HEK293 (cell line): ENCODE measurements around the gene RB1.

ENCODE experiments used
- CTCF ChIA-PET: fragments of 350-600 bp; formaldehyde crosslinking; extraction: SDS; loops from one replicate; lab custom pipeline; 2021; ENCODE audit warnings: antibody characterized with exemption; lab: Yijun Ruan, JAX
- POLR2A ChIA-PET: fragments of 300-600 bp; formaldehyde crosslinking; extraction: SDS; loops from one replicate; lab custom pipeline; 2020; ENCODE audit warnings: antibody characterized with exemption, inconsistent platforms; lab: Yijun Ruan, JAX
- H3K27ac ChIP-seq: fragments of 200-500 bp; sonication (Bioruptor generic); 2 replicates; pipeline ENCODE4 v1.5.1; 2014; ENCODE audit warnings: low read depth, low read length, control low read depth, inconsistent platforms; ENCODE audit errors: extremely low read depth
- H3K36me3 ChIP-seq, 2 experiments: fragments of 200-500 bp in 1 of 2; sonication (Bioruptor generic) in 1 of 2; 1 replicate in 1 of 2; 2 replicates in 1 of 2; pipeline ENCODE4 v1.5.1; 2014 to 2017; ENCODE audit warnings: inconsistent platforms in 2 of 2, low read length in 2 of 2; ENCODE audit not compliant: control insufficient read depth in 2 of 2, insufficient read depth in 1 of 2
- H3K4me1 ChIP-seq: fragments of 200-500 bp; sonication (Bioruptor generic); 2 replicates; pipeline ENCODE4 v1.5.1; 2014; ENCODE audit warnings: mild to moderate bottlenecking, low read length, inconsistent platforms; ENCODE audit not compliant: control insufficient read depth, insufficient read depth
- H3K4me3 ChIP-seq: 2 replicates; pipeline ENCODE4 v1.5.1; 2011; ENCODE audit warnings: low read depth, mild to moderate bottlenecking, control low read depth, low read length, moderate library complexity
- H3K9me3 ChIP-seq: fragments of 200-500 bp; sonication (Bioruptor generic); 2 replicates; pipeline ENCODE4 v1.5.1; 2014; ENCODE audit warnings: low read depth, low read length, inconsistent platforms; ENCODE audit not compliant: control insufficient read depth, insufficient read depth
- EGR2 ChIP-seq: fragments of 450-650 bp; formaldehyde crosslinking; IDR thresholded peaks from 2 replicates; pipeline ENCODE4 v1.5.1; 2016; ENCODE audit warnings: low read depth, missing biosample characterization, missing genetic modification characterization
- KLF7 ChIP-seq: fragments of 450-650 bp; formaldehyde crosslinking; IDR thresholded peaks from 2 replicates; pipeline ENCODE4 v1.5.1; 2016; ENCODE audit warnings: missing biosample characterization, missing genetic modification characterization, borderline replicate concordance
- PATZ1 ChIP-seq: fragments of 450-650 bp; formaldehyde crosslinking; IDR thresholded peaks from 2 replicates; pipeline ENCODE4 v1.5.1; 2016; ENCODE audit warnings: missing biosample characterization, missing genetic modification characterization
- SCRT2 ChIP-seq: fragments of 450-650 bp; formaldehyde crosslinking; IDR thresholded peaks from 2 replicates; pipeline ENCODE4 v1.5.1; 2016; ENCODE audit warnings: missing biosample characterization, missing genetic modification characterization
- SP3 ChIP-seq: fragments of 450-650 bp; formaldehyde crosslinking; IDR thresholded peaks from 2 replicates; pipeline ENCODE4 v1.5.1; 2016; ENCODE audit warnings: missing biosample characterization, missing genetic modification characterization
- YY2 ChIP-seq: fragments of 450-650 bp; formaldehyde crosslinking; IDR thresholded peaks from 2 replicates; pipeline ENCODE4 v1.5.1; 2016; ENCODE audit warnings: missing biosample characterization, missing genetic modification characterization
- ZFP3 ChIP-seq: fragments of 450-650 bp; formaldehyde crosslinking; IDR thresholded peaks from 2 replicates; pipeline ENCODE4 v1.5.1; 2016; ENCODE audit warnings: low read depth, missing biosample characterization, missing genetic modification characterization
- ZNF10 ChIP-seq: fragments of 450-650 bp; formaldehyde crosslinking; IDR thresholded peaks from 2 replicates; pipeline ENCODE4 v1.5.1; 2017; ENCODE audit warnings: missing biosample characterization, missing genetic modification characterization
- ZNF114 ChIP-seq: fragments of 450-650 bp; formaldehyde crosslinking; IDR thresholded peaks from 2 replicates; pipeline ENCODE4 v1.5.0; 2017; ENCODE audit warnings: missing biosample characterization, missing genetic modification characterization
- ZNF146 ChIP-seq: fragments of 450-650 bp; formaldehyde crosslinking; IDR thresholded peaks from 2 replicates; pipeline ENCODE4 v1.5.1; 2016; ENCODE audit warnings: missing biosample characterization, missing genetic modification characterization
- ZNF19 ChIP-seq: fragments of 450-650 bp; formaldehyde crosslinking; IDR thresholded peaks from 2 replicates; pipeline ENCODE4; 2016; ENCODE audit warnings: missing biosample characterization, missing genetic modification characterization, low read depth
- ZNF26 ChIP-seq: fragments of 450-650 bp; formaldehyde crosslinking; IDR thresholded peaks from 2 replicates; pipeline ENCODE4 v1.5.1; 2016; ENCODE audit warnings: missing biosample characterization, missing genetic modification characterization
- ZNF302 ChIP-seq: fragments of 450-650 bp; formaldehyde crosslinking; IDR thresholded peaks from 2 replicates; pipeline ENCODE4 v1.5.1; 2016; ENCODE audit warnings: missing biosample characterization, missing genetic modification characterization, low read depth
- ZNF423 ChIP-seq: fragments of 450-650 bp; formaldehyde crosslinking; IDR thresholded peaks from 2 replicates; pipeline ENCODE4 v1.5.1; 2016; ENCODE audit warnings: missing biosample characterization, missing genetic modification characterization
- ZNF558 ChIP-seq: fragments of 450-650 bp; formaldehyde crosslinking; IDR thresholded peaks from 2 replicates; pipeline ENCODE4 v1.5.1; 2016; ENCODE audit warnings: missing biosample characterization, missing genetic modification characterization
- ZNF561 ChIP-seq: fragments of 450-650 bp; IDR thresholded peaks from 2 replicates; pipeline ENCODE4 v1.5.1; 2018; ENCODE audit warnings: missing biosample characterization, missing genetic modification characterization, borderline replicate concordance
- ZNF639 ChIP-seq: fragments of 450-650 bp; formaldehyde crosslinking; IDR thresholded peaks from 2 replicates; pipeline ENCODE4 v1.5.1; 2016; ENCODE audit warnings: missing biosample characterization, missing genetic modification characterization
- ZNF654 ChIP-seq: fragments of 450-650 bp; formaldehyde crosslinking; IDR thresholded peaks from 2 replicates; pipeline ENCODE4 v1.5.1; 2016; ENCODE audit warnings: low read depth, missing biosample characterization, missing genetic modification characterization
- ZNF664 ChIP-seq: fragments of 450-650 bp; formaldehyde crosslinking; IDR thresholded peaks from 2 replicates; pipeline ENCODE4 v1.5.1; 2016; ENCODE audit warnings: missing biosample characterization, missing genetic modification characterization
- ZNF677 ChIP-seq: fragments of 450-650 bp; IDR thresholded peaks from 2 replicates; pipeline ENCODE4 v1.5.0; 2018; ENCODE audit warnings: missing biosample characterization, mild to moderate bottlenecking, missing genetic modification characterization, moderate library complexity
- ZNF704 ChIP-seq: fragments of 450-650 bp; formaldehyde crosslinking; IDR thresholded peaks from 2 replicates; pipeline ENCODE4 v1.5.1; 2016; ENCODE audit warnings: missing biosample characterization, missing genetic modification characterization
- ZNF777 ChIP-seq: fragments of 450-650 bp; formaldehyde crosslinking; IDR thresholded peaks from 2 replicates; pipeline ENCODE4 v1.5.1; 2017; ENCODE audit warnings: missing biosample characterization, missing genetic modification characterization, borderline replicate concordance
- TF ChIP-seq, protein P1 (sequence below): fragments of 450-650 bp; formaldehyde crosslinking; IDR thresholded peaks from 2 replicates; pipeline ENCODE4 v1.5.1; 2016; ENCODE audit warnings: missing biosample characterization, missing genetic modification characterization
- TF ChIP-seq, protein P2 (sequence below): fragments of 450-650 bp; formaldehyde crosslinking; conservative IDR thresholded peaks from 2 replicates; pipeline ENCODE4 v1.5.1; 2016; ENCODE audit warnings: low read depth, missing biosample characterization, missing genetic modification characterization

The RB1 gene

DNA sequence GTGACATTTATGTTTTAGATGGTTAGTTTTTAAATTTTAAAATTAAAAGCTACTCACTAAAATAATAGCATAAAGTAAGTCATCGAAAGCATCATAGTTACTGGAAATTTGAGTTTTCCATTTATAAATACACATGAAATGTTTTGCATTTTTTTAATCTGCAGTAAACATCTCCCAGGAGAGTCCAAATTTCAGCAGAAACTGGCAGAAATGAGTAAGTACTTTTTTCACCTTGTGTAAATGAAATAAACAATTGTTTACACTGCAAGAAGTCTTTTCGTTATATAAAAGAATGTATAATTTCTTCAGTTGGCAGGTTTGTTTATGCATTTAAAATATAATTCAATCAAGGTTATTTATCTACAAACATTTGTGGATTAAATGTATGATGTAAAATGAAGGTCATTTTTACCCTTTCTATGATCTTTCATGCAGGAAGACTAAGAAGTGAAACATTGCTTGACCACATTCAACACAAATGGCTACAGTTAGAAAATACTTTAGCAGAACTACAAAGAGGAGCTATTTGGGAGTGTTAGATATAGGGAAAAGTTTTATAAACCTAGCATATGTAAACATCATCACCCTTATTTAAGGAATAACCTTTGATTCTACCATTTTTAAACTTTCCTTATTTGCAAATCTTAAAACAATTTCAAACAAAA, 173.8 kb downstream of the RB1 start:
- TF ChIP-seq ZNF558 (tag by site-specific recombination) (no peak), SCRT2 (tag by site-specific recombination) (no peak), ZNF10 (tag by site-specific recombination) (no peak), YY2 (no peak), ZNF704 (no peak), ZNF146 (tag by site-specific recombination) (no peak), ZNF423 (tag by site-specific recombination) (no peak), EGR2 (tag by site-specific recombination) (no peak), ZNF302 (tag by site-specific recombination) (no peak), ZNF19 (tag by site-specific recombination) (no peak), KLF7 (tag by site-specific recombination) (no peak), ZNF777 (no peak), SP3 (tag by site-specific recombination) (no peak), ZNF639 (tag by site-specific recombination) (no peak)
- TF ChIP-seq, protein P1, sequence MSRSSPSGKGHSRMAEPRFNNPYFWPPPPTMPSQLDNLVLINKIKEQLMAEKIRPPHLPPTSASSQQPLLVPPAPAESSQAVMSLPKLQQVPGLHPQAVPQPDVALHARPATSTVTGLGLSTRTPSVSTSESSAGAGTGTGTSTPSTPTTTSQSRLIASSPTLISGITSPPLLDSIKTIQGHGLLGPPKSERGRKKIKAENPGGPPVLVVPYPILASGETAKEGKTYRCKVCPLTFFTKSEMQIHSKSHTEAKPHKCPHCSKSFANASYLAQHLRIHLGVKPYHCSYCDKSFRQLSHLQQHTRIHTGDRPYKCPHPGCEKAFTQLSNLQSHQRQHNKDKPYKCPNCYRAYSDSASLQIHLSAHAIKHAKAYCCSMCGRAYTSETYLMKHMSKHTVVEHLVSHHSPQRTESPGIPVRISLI: no peak
- CTCF ChIA-PET: no interaction called here
- Histone ChIP-seq H3K27ac (no peak overlapping the region), H3K36me3 (peaks cover 0 to 13% of the 10 kb centered on the region in 2 experiments; a peak in 2 of 3 replicates), H3K4me3 (no peak overlapping the region), H3K4me1 (no peaks in the 10 kb centered on the region), H3K9me3 (no peaks in the 10 kb centered on the region)
- POLR2A ChIA-PET: no interaction called here

DNA sequence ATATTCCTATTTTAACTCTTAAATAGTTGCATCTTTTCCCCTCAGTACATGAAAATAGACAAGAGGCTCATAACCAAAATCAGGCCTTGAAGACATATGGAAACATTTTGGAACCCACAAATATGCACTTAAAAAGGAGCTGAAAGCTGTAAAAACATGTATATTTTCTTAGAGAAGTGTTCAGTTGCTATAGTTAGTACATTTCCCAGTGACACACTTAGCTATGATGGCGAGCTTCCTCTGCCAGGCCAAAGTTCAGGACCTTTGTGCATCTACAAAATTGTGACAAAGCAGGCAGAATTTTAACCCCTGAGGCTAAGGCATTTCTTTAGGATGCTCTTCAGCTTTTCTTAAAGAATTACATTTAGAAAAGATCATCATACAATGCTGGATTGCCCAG, 174.8 kb downstream of the RB1 start:
- no peak for TF ChIP-seq ZNF26 (tag by site-specific recombination)
- TF ChIP-seq ZNF654: no peak
- no peak for TF ChIP-seq ZFP3 (tag by site-specific recombination)
- TF ChIP-seq, protein P2, sequence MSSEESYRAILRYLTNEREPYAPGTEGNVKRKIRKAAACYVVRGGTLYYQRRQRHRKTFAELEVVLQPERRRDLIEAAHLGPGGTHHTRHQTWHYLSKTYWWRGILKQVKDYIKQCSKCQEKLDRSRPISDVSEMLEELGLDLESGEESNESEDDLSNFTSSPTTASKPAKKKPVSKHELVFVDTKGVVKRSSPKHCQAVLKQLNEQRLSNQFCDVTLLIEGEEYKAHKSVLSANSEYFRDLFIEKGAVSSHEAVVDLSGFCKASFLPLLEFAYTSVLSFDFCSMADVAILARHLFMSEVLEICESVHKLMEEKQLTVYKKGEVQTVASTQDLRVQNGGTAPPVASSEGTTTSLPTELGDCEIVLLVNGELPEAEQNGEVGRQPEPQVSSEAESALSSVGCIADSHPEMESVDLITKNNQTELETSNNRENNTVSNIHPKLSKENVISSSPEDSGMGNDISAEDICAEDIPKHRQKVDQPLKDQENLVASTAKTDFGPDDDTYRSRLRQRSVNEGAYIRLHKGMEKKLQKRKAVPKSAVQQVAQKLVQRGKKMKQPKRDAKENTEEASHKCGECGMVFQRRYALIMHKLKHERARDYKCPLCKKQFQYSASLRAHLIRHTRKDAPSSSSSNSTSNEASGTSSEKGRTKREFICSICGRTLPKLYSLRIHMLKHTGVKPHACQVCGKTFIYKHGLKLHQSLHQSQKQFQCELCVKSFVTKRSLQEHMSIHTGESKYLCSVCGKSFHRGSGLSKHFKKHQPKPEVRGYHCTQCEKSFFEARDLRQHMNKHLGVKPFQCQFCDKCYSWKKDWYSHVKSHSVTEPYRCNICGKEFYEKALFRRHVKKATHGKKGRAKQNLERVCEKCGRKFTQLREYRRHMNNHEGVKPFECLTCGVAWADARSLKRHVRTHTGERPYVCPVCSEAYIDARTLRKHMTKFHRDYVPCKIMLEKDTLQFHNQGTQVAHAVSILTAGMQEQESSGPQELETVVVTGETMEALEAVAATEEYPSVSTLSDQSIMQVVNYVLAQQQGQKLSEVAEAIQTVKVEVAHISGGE (tag by site-specific recombination): no peak
- no peak for TF ChIP-seq ZNF114 (tag by site-specific recombination)
- TF ChIP-seq ZNF664 (tag by site-specific recombination): no peak
- TF ChIP-seq ZNF146 (tag by site-specific recombination): no peak
- TF ChIP-seq ZNF561 (tag by site-specific recombination): no peak
- no peak for TF ChIP-seq ZNF677 (tag by site-specific recombination)
- no peak for TF ChIP-seq PATZ1 (tag by site-specific recombination)
- peaks cover 0 to 13% of the 10 kb centered on the region in 2 experiments; a peak in 2 of 3 replicates for H3K36me3 ChIP-seq
- ChIA-PET POLR2A (no interaction called here), CTCF (interaction anchor here (0.5 kb wide), 1 partner anchor 27 kb away, joined by 3 read pairs; no protein-coding TSS in a partner anchor)
- H3K4me3 ChIP-seq: no peak overlapping the region
- H3K27ac ChIP-seq: no peak overlapping the region
- H3K4me1 ChIP-seq: no peaks in the 10 kb centered on the region
- no peaks in the 10 kb centered on the region for H3K9me3 ChIP-seq
